ENCODE data around the gene SNX8. TPM values are rescaled to one million over a fixed set of nuclear protein-coding genes. Genes with fewer than 3 reads are reported as not detected.

SNX8 gene
- total and polyA plus RNA-seq, 2 of the 4 experiments (the other 2 are of a cell fraction) = 7.7 to 55.9 TPM

GRCh38 chr7:2253021-2253420 lies 61.2 kb downstream of the SNX8 start:
- intact Hi-C loops (cut with micrococcal nuclease) (no loop called here), in situ Hi-C loops (cut with MboI; ENCODE audit: low sequenced_read_pairs) (no loop called here), dilution Hi-C loops (cut with HindIII; ENCODE audit: low sequenced_read_pairs, unreplicated experiment) (no loop called here)
- Histone ChIP-seq H3K27ac (ENCODE audit: insufficient read depth, low read length) (no peak overlapping the region), H3K27me3 (ENCODE audit: control insufficient read depth, insufficient read depth, low read length) (no peaks in the 10 kb centered on the region), H3K56ac (ENCODE audit: extremely low read depth, insufficient read depth, low read length) (no peak overlapping the region), H3K23ac (ENCODE audit: low read depth, low read length) (no peak overlapping the region), H2BK5ac (ENCODE audit: low read depth, low read length, poor library complexity, severe bottlenecking) (no peak overlapping the region), H4K20me1 (ENCODE audit: insufficient read depth, low read length) (no peaks in the 10 kb centered on the region; the same call in 1 of the 2 replicates), H2AK5ac (ENCODE audit: low read depth, low read length) (no peak overlapping the region), H3K79me1 (ENCODE audit: low read depth in 1 of 2, low read length in 2 of 2) (peaks cover 0 to 30% of the 10 kb centered on the region in 2 experiments; a peak in 2 of 4 replicates), H2BK15ac (ENCODE audit: low read depth, low read length) (no peak overlapping the region), H2BK120ac (ENCODE audit: low read depth, low read length) (no peak overlapping the region), H2AFZ (replicated peaks; ENCODE audit: low read length, poor library complexity) (no peak overlapping the region), H2AK9ac (replicated peaks; ENCODE audit: low read depth, low read length, poor library complexity) (no peak overlapping the region), H2BK20ac (ENCODE audit: low read depth, low read length) (no peak overlapping the region), H4K5ac (ENCODE audit: low read depth, low read length) (no peak overlapping the region), H3K4me1 (ENCODE audit: control insufficient read depth, insufficient read depth, low read length) (peaks cover 16% of the 10 kb centered on the region), H3K4me3 (ENCODE audit: insufficient read depth, low read depth, low read length) (no peak overlapping the region), H4K8ac (ENCODE audit: low read depth in 2 of 2, low read length in 2 of 2) (no peak overlapping the region), H3K9ac (ENCODE audit: low read depth, low read length) (no peak overlapping the region), H3K14ac (replicated peaks; ENCODE audit: low read depth, low read length) (no peak overlapping the region), H3K18ac (ENCODE audit: low read depth, low read length) (no peak overlapping the region), H4K91ac (ENCODE audit: insufficient read depth, low read depth, low read length) (no peak overlapping the region), H3K9me3 (ENCODE audit: control insufficient read depth, insufficient read depth, low read length) (no peaks in the 10 kb centered on the region), H3K4me2 (ENCODE audit: low read depth, low read length) (no peak overlapping the region), H3K4ac (ENCODE audit: low read depth, low read length) (no peak overlapping the region), H3K36me3 (ENCODE audit: control insufficient read depth, insufficient read depth, low read length) (peaks cover 19% of the 10 kb centered on the region), H3K9me1 (ENCODE audit: insufficient read depth, low read length) (peaks cover 20% of the 10 kb centered on the region)
- no peak for DNase-seq
- CTCF ChIA-PET = no interaction called here
- BruUV-seq (replicated peaks) = no TSS peak
- 93% methylated on average over 6 of the region's 9 CpGs; no CpG with 5 or more reads in 1 of the 2 experiments for WGBS, 2 experiments (ENCODE audit: extremely low coverage in 2 of 2, insufficient read length in 1 of 2)
- POLR2A ChIA-PET (ENCODE audit: unreplicated experiment) = no interaction called here
- ATAC-seq (ENCODE audit: low read depth) = no peak
- TF ChIP-seq CTCF (conservative IDR thresholded peaks at IDR 0.05; ENCODE audit: low read depth, low read length) = no peak
- TF ChIP-seq FOS (IDR thresholded peaks at IDR 0.05; ENCODE audit: low read depth, low read length) = no peak
- no peak for TF ChIP-seq CHD1 (IDR thresholded peaks at IDR 0.05; ENCODE audit: low read depth, low read length)
- TF ChIP-seq MXI1 (IDR thresholded peaks at IDR 0.05; ENCODE audit: borderline replicate concordance, low read depth, low read length) = no peak
- no peak for TF ChIP-seq RFX5 (IDR thresholded peaks at IDR 0.05; ENCODE audit: low read depth, low read length)
- no peak for TF ChIP-seq RAD21 (IDR thresholded peaks at IDR 0.05; ENCODE audit: low read length)

Data from IMR-90 (cell line).